Gastroesophageal sphincter (tissue), 3 donors: ENCODE measurements around the gene MEIOC.
"Not testable (repeated sequence)": the region's sequence is repeated elsewhere in the genome, so short reads cannot be mapped to it uniquely, and the experiment has no call there.

ENCODE experiments used
- EP300 ChIP-seq: sonication (generic); formaldehyde crosslinking; IDR thresholded peaks from one replicate; pipeline ENCODE4 v1.6.1; 2017; ENCODE audit warnings: antibody characterized with exemption, mild to moderate bottlenecking
- POLR2A ChIP-seq, 2 donors: fragments of 450-650 bp; IDR thresholded peaks; one replicate each; pipeline ENCODE4 v1.6.1; 2017; ENCODE audit warnings: antibody characterized with exemption in 2 of 2, mild to moderate bottlenecking in 2 of 2, moderate library complexity in 1 of 2
- POLR2AphosphoS5 ChIP-seq: sonication (generic); formaldehyde crosslinking; IDR thresholded peaks from one replicate; pipeline ENCODE4 v1.6.1; 2017; ENCODE audit warnings: antibody characterized with exemption
- TF ChIP-seq, protein P1 (sequence below), 4 experiments: fragments of 200-600 bp in 2 of 4; fragments of 450-650 bp in 2 of 4; sonication (generic) in 1 of 4; IDR thresholded peaks; one replicate each; pipeline ENCODE4 v1.5.1; 2017 to 2019; ENCODE audit warnings: antibody characterized with exemption in 4 of 4, mild to moderate bottlenecking in 2 of 4, moderate library complexity in 2 of 4

DNA sequence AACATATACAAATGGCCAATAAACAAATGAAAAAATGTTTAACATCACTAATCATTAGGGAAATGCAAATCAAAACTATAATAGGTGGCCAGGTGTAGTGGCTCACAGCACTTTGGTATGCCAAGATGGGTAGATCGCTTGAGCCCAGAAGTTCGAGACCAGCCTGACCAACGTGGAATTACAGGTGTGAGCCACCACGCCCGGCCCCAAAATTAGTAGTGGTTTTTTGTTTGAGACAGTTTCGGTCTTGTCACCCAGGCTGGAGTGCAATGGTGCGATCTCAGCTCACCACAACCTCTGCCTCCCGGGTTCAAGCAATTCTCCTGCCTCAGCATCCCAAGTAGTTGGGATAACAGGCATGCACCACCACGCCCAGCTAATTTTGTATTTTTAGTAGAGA, 37.6 kb upstream of the MEIOC start:
- TF ChIP-seq, protein P1, sequence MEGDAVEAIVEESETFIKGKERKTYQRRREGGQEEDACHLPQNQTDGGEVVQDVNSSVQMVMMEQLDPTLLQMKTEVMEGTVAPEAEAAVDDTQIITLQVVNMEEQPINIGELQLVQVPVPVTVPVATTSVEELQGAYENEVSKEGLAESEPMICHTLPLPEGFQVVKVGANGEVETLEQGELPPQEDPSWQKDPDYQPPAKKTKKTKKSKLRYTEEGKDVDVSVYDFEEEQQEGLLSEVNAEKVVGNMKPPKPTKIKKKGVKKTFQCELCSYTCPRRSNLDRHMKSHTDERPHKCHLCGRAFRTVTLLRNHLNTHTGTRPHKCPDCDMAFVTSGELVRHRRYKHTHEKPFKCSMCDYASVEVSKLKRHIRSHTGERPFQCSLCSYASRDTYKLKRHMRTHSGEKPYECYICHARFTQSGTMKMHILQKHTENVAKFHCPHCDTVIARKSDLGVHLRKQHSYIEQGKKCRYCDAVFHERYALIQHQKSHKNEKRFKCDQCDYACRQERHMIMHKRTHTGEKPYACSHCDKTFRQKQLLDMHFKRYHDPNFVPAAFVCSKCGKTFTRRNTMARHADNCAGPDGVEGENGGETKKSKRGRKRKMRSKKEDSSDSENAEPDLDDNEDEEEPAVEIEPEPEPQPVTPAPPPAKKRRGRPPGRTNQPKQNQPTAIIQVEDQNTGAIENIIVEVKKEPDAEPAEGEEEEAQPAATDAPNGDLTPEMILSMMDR (IDR thresholded peaks at IDR 0.05) = not testable (repeated sequence)
- not testable (repeated sequence) for TF ChIP-seq POLR2AphosphoS5; EP300; POLR2A (IDR thresholded peaks at IDR 0.05)
